GM12891 (cell line): ENCODE results near the gene HSD17B8.
A peak's percentile ranks its signal among the peaks of the same experiment; 100 is the strongest.
"Not testable (repeated sequence)": the region's sequence is repeated elsewhere in the genome, so short reads cannot be mapped to it uniquely, and the experiment has no call there.

Source experiments
- DNase-seq: peaks from one replicate; pipeline ENCODE4 v3.0.0; 2011; ENCODE audit warnings: low spot score; ENCODE audit not compliant: insufficient read length
- FAIRE-seq: peaks from 2 replicates; lab custom pipeline; 2011; peaks lifted over from hg19 to GRCh38; lab: Jason Lieb, UNC
- PAX5 ChIP-seq: IDR thresholded peaks from 2 replicates; pipeline ENCODE4 v1.6.1; 2011; ENCODE audit warnings: low read length, moderate library complexity, mild to moderate bottlenecking; ENCODE audit not compliant: insufficient read depth, severe bottlenecking
- POLR2A ChIP-seq: IDR thresholded peaks from 2 replicates; pipeline ENCODE4 v1.6.1; 2011; ENCODE audit warnings: low read depth, low read length, control low read depth
- POLR2AphosphoS5 ChIP-seq: IDR thresholded peaks from 2 replicates; pipeline ENCODE4 v1.6.1; 2011; ENCODE audit warnings: low read depth, low read length, control low read depth
- POU2F2 ChIP-seq: IDR thresholded peaks from 2 replicates; pipeline ENCODE4 v1.6.1; 2011; ENCODE audit warnings: low read depth, mild to moderate bottlenecking, control low read depth, low read length, moderate library complexity
- SPI1 ChIP-seq: IDR thresholded peaks from 2 replicates; pipeline ENCODE4 v1.6.1; 2011; ENCODE audit warnings: low read depth, low read length, control low read depth
- TAF1 ChIP-seq: IDR thresholded peaks from 2 replicates; pipeline ENCODE4 v1.6.1; 2011; ENCODE audit warnings: low read depth, low read length, control low read depth

The HSD17B8 gene

DNA sequence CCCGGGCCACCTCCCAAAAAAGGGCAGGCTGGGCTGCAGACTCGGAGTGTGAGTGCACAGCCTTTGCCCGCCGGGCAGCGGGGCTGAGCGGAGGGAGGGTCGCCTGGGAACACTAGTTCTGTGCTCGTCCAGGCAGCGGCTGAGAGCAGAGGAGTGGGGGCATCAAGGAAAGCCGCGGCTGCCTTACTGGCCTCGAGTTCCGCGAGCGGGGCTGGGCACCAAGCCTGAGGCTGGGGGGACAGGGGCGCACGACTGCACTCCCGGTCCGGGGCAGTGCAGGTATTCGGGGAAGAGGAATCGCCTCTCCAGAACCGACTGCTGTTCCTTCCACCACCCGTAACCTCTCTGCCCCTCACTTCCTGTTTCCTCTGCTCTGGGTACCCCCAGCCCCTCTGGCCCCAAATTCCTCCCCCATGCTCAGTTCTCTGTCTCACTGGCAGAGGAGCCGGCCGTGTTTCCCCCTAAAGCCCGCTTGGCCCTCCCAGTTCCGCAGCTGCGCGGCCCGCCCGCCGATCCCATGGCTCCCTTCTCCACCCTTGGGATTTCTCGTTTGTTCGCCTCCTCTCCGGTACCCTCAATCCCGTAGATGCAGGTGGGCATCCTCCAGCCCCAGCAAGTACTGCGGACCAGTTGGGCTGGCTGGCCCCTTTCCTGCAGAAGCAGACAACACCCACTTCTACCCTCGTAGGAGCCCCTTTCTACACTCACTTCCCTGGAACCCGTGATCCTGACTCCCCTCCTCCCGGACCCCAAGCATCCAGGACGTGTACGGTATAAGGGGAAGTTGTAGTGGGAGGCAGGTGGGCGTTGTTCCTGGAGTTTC is 8.9 kb downstream of the HSD17B8 start:
- TF ChIP-seq PAX5 = no peak
- TF ChIP-seq POLR2A = peak; percentile 11; the same call in 1 of the 2 replicates
- TF ChIP-seq SPI1 = peak; percentile 59
- FAIRE-seq = peak; percentile 26
- DNase-seq = no peak

DNA sequence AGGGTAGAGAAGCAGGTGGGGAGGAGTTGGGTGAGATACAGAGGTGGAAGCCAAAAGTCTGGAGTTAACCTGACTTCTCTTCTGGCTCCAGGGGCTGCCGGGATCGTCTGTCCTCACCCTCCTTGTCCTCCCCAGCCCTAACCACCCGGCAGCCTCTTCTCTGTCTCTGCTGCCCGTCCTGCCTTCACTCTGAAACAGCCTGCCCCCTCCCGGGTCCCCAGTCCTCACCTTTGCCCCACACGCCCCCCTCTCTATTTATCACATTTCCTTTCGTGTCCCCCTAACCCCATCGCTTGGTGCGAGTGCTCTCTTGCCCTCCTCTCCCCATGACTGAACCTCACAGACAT is 9.5 kb downstream of the HSD17B8 start:
- DNase-seq (no peak), FAIRE-seq (no peak)
- TF ChIP-seq POLR2AphosphoS5 = no peak
- no peak for TF ChIP-seq POU2F2
- no peak for TF ChIP-seq SPI1
- no peak for TF ChIP-seq POLR2A
- no peak for TF ChIP-seq TAF1

- no peak for FAIRE-seq
- no peak for DNase-seq
- TF ChIP-seq POLR2AphosphoS5 (no peak), TAF1 (no peak), POLR2A (no peak)
Measured at GRCh38 chr6:33215271-33216116, 11.0 kb downstream of the HSD17B8 start.

GRCh38 chr6:33216117-33216649 is 11.7 kb downstream of the HSD17B8 start:
- DNase-seq (no peak), FAIRE-seq (no peak)
- no peak for TF ChIP-seq SPI1
- no peak for TF ChIP-seq POU2F2
- TF ChIP-seq PAX5 = no peak
- TF ChIP-seq POLR2AphosphoS5 = no peak
- TF ChIP-seq POLR2A = no peak

GRCh38 chr6:33217246-33217645 is 12.8 kb downstream of the HSD17B8 start:
- TF ChIP-seq POLR2A (no peak), SPI1 (no peak), PAX5 (no peak), TAF1 (no peak), POLR2AphosphoS5 (no peak), POU2F2 (no peak)
- FAIRE-seq (no peak), DNase-seq (no peak)

- TF ChIP-seq POU2F2 (no peak), SPI1 (no peak), TAF1 (no peak), PAX5 (no peak), POLR2AphosphoS5 (no peak), POLR2A (no peak)
- FAIRE-seq (no peak), DNase-seq (no peak)
Measured at GRCh38 chr6:33217681-33218080, 13.2 kb downstream of the HSD17B8 start.

- FAIRE-seq, DNase-seq: not testable (repeated sequence)
Measured at GRCh38 chr6:33226503-33227120, 22.2 kb downstream of the HSD17B8 start.

DNA sequence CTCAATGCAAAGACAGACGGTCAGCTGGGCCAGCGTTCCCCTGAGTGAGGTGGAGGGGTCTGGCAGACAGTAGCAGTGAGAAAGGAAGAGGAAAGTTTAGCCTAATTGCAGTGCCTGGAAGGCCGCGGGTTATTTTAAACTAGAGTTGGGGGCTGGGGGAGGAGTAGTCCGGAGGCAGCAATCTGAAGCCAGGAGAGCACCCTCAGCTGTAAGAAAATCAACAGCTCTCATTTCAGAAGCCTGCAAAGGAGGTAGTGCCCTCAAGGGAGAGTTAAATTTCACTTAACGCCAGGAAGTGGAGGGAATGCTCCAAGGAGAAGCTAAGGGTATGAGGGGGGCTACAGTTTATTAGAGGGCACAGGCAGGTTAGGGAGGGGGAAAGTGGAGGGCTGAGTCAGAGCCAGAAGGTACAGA is 30.8 kb downstream of the HSD17B8 start:
- DNase-seq (no peak), FAIRE-seq (no peak)
- no peak for TF ChIP-seq POU2F2
- no peak for TF ChIP-seq TAF1
- no peak for TF ChIP-seq PAX5
- no peak for TF ChIP-seq POLR2A
- TF ChIP-seq POLR2AphosphoS5 = no peak
- TF ChIP-seq SPI1 = no peak

GRCh38 chr6:33236328-33236727 is 31.9 kb downstream of the HSD17B8 start:
- no peak for TF ChIP-seq POLR2A
- no peak for TF ChIP-seq TAF1
- TF ChIP-seq POU2F2 = no peak
- TF ChIP-seq SPI1 = no peak
- no peak for TF ChIP-seq POLR2AphosphoS5
- TF ChIP-seq PAX5 = no peak
- FAIRE-seq (no peak), DNase-seq (no peak)
